GM18909 (cell line): ENCODE results near the gene MKI67.
A peak's percentile ranks its signal among the peaks of the same experiment; 100 is the strongest.

Source experiments
- ATAC-seq: cut with Tn5 transposase; IDR thresholded peaks from one replicate; pipeline ENCODE4 v1.9.1; 2021; ENCODE audit warnings: mild to moderate bottlenecking; ENCODE audit not compliant: unreplicated experiment, poor library complexity

MKI67 gene

GRCh38 chr10:128068398-128069285, 57.6 kb downstream of the MKI67 start:
- ATAC-seq: peak; percentile 0

GRCh38 chr10:128067691-128068397, 58.4 kb downstream of the MKI67 start:
- ATAC-seq: no peak

GRCh38 chr10:128066870-128067382, 59.3 kb downstream of the MKI67 start:
- no peak for ATAC-seq

- no peak for ATAC-seq
Observed at GRCh38 chr10:128065881-128066534, 60.2 kb downstream of the MKI67 start.

GRCh38 chr10:128064970-128065580, 61.1 kb downstream of the MKI67 start:
- ATAC-seq: no peak

- ATAC-seq: peak; percentile 71
Observed at GRCh38 chr10:128064108-128064969, 61.9 kb downstream of the MKI67 start.

DNA sequence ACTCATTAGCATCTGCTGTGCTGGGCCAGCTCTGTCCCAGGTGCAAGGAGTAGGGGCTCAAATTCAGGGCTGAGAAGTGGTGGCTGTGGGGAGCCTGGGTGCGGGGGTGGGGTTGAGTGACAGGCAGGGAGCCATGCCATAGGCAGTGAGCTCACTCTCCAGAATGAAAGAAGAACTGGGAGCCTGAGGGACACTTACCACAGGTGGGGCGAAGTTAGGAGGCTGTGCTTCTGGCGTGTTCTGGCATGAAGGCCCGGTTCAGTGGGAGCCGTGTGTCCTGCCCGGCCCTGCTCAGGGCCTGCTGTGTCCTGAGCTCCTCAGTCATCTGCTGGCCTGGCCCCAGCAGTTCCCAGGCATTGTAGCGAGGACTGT, 62.5 kb downstream of the MKI67 start:
- peak; percentile 26 for ATAC-seq

GRCh38 chr10:128062881-128063563, 63.2 kb downstream of the MKI67 start:
- peak; percentile 51 for ATAC-seq

GRCh38 chr10:128062331-128062880, 63.8 kb downstream of the MKI67 start:
- ATAC-seq: no peak

DNA sequence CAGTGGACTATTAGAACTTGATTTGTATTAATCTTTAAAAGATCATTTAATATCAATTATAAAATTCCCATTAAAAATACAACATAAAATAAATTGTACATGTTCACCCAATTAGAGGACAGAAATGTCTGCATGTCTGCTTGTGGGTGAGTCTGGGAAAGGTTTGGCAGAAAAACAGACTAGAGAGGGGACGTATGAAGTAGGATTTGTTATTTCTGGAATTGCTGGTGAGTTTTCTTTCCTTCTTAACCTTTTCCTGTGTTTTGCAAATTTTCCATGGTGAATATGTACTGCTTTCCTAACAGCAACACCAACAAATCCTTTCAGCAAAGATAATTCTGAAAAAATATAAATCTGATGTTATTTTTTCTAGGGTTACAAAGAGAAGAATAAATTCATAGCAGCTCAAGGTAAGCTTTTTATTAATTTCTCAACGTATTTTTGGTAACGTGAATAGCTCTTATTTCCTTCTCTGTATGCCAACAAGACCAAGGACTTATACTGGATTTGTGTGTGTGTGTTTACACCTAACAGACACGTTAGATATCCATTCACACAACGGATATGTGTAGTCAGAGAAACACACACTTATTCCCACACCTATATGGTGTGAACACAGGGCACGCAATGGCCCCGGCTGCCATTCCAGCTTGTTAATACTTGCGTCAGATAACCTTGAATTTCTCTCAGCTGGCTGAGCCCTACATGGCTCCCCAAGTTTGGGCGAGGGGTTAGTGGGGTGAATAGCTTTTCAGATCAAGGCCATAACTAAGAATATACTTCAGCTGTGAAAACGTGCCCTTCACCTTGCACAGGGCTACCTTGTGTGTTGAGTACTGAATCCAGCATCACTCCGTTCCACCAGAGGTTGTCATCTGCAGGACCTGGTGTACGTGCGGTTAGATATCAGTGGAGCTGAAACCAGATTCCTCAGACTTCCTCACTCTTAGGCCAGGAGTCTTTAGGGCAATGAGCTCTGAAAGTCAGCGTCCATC, 64.6 kb downstream of the MKI67 start:
- no peak for ATAC-seq

- no peak for ATAC-seq
Observed at GRCh38 chr10:128060341-128061250, 65.6 kb downstream of the MKI67 start.

DNA sequence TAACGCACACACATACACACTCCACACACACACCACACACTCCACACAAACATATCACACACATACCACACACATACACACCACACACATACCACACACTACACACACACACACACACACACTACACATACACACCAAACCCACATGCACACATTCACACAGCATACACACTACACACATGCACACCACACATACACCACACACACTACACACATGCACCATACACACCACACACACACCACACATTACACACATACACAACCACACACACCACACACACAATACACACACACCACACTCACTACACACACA, 66.3 kb downstream of the MKI67 start:
- no peak for ATAC-seq

- no peak for ATAC-seq
Observed at GRCh38 chr10:128059266-128059981, 66.8 kb downstream of the MKI67 start.

DNA sequence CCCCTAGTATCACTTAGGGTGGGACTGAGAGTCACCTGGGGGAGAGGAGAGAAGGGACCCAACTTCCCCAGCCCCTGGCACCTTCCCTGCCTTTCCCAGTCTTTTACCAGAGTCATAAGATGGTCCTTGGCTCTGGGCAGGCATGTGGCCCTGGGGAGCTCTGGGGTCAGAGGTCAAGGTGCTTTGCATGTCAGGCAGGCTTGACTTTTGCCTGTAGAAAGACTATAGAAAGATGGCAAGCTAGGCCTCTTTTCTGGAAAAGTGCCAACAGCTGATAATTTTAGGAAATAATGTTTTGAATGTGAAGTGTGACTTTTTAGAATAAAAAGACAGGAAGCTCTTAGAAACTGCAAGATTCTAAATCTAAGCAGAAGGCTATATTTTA, 67.5 kb downstream of the MKI67 start:
- ATAC-seq: no peak

GRCh38 chr10:128058106-128058749, 68.0 kb downstream of the MKI67 start:
- ATAC-seq: no peak
